ENCODE measurements around the gene CXCL13.

Gene CXCL13

GRCh38 chr4:77618383-77619241 is 13.0 kb downstream of the CXCL13 start:
- DNase-seq (ENCODE audit: low read depth, low spot score) = peak; percentile 75
- no peak overlapping the region for H3K4me3 ChIP-seq (ENCODE audit: low read depth, low read length)
- TF ChIP-seq, protein P1, sequence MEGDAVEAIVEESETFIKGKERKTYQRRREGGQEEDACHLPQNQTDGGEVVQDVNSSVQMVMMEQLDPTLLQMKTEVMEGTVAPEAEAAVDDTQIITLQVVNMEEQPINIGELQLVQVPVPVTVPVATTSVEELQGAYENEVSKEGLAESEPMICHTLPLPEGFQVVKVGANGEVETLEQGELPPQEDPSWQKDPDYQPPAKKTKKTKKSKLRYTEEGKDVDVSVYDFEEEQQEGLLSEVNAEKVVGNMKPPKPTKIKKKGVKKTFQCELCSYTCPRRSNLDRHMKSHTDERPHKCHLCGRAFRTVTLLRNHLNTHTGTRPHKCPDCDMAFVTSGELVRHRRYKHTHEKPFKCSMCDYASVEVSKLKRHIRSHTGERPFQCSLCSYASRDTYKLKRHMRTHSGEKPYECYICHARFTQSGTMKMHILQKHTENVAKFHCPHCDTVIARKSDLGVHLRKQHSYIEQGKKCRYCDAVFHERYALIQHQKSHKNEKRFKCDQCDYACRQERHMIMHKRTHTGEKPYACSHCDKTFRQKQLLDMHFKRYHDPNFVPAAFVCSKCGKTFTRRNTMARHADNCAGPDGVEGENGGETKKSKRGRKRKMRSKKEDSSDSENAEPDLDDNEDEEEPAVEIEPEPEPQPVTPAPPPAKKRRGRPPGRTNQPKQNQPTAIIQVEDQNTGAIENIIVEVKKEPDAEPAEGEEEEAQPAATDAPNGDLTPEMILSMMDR (IDR thresholded peaks at IDR 0.05; ENCODE audit: low read depth, low read length) = peak; percentile 85
- in situ Hi-C loops (cut with HindIII; ENCODE audit: low sequenced_read_pairs) = no loop called here

DNA sequence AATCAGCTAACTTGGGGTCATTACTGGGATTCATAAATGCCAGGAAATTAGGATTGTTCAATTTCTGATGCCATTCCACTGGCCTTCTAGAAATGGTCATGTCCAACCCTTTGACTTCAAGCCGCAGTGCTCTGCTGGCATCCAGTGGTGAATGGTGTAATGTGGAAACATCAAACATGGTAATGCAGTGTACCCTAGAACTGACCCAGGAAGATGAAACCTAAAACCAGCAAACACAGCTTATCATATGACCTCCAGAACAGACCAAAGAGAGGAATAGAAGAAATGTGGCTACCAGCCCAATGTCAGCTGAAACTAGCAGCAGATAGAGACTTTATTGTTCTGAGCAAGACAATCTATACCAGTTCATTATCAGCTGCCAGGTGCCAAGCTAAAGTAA is 13.8 kb downstream of the CXCL13 start:
- in situ Hi-C loops (cut with HindIII; ENCODE audit: low sequenced_read_pairs) = no loop called here
- TF ChIP-seq, protein P1 (IDR thresholded peaks at IDR 0.05; ENCODE audit: low read depth, low read length) = no peak
- DNase-seq (ENCODE audit: low read depth, low spot score) = no peak
- no peak overlapping the region for H3K4me3 ChIP-seq (ENCODE audit: low read depth, low read length)

DNA sequence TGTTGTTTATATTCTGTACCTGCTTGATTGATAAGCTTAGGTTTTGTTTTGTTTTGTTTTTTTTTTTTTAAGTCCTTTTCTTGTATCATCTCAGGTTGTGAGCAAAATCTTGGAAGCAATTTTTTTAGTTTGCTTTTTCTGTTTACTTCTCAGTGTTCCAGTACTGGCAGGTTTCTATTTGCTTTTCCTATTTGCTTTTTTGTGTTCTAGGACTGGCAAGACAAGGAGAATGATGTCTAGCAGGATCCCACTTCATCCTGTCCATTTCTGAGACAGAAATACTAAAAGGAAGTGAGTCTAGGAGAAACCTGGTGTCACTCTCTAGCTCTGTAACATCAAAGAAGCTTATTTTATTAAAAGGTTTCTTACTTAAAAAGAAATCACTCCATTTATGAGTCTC is 15.6 kb downstream of the CXCL13 start:
- in situ Hi-C loops (cut with HindIII; ENCODE audit: low sequenced_read_pairs) = no loop called here
- TF ChIP-seq, protein P1 (IDR thresholded peaks at IDR 0.05; ENCODE audit: low read depth, low read length) = no peak
- H3K4me3 ChIP-seq (ENCODE audit: low read depth, low read length) = no peak overlapping the region
- DNase-seq (ENCODE audit: low read depth, low spot score) = no peak

- peak; percentile 39 for DNase-seq (ENCODE audit: low read depth, low spot score)
- in situ Hi-C loops (cut with HindIII; ENCODE audit: low sequenced_read_pairs) = no loop called here
- TF ChIP-seq, protein P1 (IDR thresholded peaks at IDR 0.05; ENCODE audit: low read depth, low read length) = no peak
- no peak overlapping the region for H3K4me3 ChIP-seq (ENCODE audit: low read depth, low read length)
Observed at GRCh38 chr4:77623091-77623490, 17.5 kb downstream of the CXCL13 start.

- H3K4me3 ChIP-seq (ENCODE audit: low read depth, low read length) = no peak overlapping the region
- TF ChIP-seq, protein P1 (IDR thresholded peaks at IDR 0.05; ENCODE audit: low read depth, low read length) = no peak
- in situ Hi-C loops (cut with HindIII; ENCODE audit: low sequenced_read_pairs) = no loop called here
- DNase-seq (ENCODE audit: low read depth, low spot score) = no peak
Observed at GRCh38 chr4:77624213-77624612, 18.6 kb downstream of the CXCL13 start.

DNA sequence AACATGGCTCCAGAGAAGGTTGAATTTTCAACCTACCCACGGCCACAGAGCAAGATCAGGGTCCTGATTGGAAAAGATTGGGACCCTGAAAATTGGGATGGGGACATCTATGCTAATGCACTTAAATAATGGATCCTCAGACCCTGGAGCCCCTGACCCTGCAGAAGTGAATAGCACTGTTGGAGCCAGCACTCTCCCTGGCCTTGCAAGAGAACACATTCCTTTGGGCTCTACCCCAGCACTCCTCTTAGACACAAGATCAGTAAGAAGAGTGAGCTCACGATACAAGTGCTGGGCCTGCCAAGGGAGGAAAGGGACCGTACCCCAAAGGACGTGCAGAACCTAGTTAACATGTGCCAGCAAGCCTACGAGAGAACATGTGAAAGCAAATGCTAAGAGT is 19.9 kb downstream of the CXCL13 start:
- TF ChIP-seq, protein P1 (IDR thresholded peaks at IDR 0.05; ENCODE audit: low read depth, low read length) = no peak
- in situ Hi-C loops (cut with HindIII; ENCODE audit: low sequenced_read_pairs) = no loop called here
- no peak for DNase-seq (ENCODE audit: low read depth, low spot score)
- no peak overlapping the region for H3K4me3 ChIP-seq (ENCODE audit: low read depth, low read length)

Data from astrocyte of the spinal cord (primary cell).